ENCODE data around the gene MFNG. TPM values are rescaled to one million over a fixed set of nuclear protein-coding genes. Genes with fewer than 3 reads are reported as not detected.

The MFNG gene
- total and polyA plus RNA-seq, 2 donors: 6.7 to 24.8 TPM

DNA sequence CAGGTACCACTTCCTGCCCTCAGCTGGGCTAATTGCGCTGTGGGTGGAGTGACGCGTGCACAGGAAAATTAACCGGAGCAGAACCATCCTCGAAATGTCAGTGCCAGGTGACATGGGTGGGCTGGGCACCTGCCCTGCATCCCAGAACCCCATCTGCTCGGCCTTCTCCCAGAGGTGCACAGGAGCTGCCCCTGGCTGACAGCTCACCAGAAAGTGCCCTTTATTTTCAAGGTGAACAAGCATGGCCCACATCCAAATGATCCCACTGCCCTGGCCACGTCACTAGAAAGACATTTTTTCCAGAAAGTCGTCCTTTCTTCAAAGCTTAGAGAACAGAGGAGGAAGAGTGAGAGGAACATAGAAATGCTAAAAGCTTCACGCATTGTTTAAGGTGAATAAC is 54.8 kb downstream of the MFNG start:
- no peak overlapping the region for H3K27ac ChIP-seq (ENCODE audit: low read depth)
- H3K4me1 ChIP-seq (ENCODE audit: insufficient read depth): no peaks in the 10 kb centered on the region
- WGBS: 82% methylated on average over 9 of the region's 9 CpGs
- H3K36me3 ChIP-seq (ENCODE audit: insufficient read depth): no peaks in the 10 kb centered on the region
- DNase-seq (ENCODE audit: extremely low spot score): no peak
- H3K4me3 ChIP-seq (ENCODE audit: low read depth, low read length): no peak overlapping the region

GRCh38 chr22:37430941-37431340 is 55.2 kb downstream of the MFNG start:
- WGBS: 74% methylated on average over 6 of the region's 6 CpGs
- no peak for DNase-seq (ENCODE audit: extremely low spot score)
- Histone ChIP-seq H3K27ac (ENCODE audit: low read depth) (no peak overlapping the region), H3K36me3 (ENCODE audit: insufficient read depth) (no peaks in the 10 kb centered on the region), H3K4me3 (ENCODE audit: low read depth, low read length) (no peak overlapping the region), H3K4me1 (ENCODE audit: insufficient read depth) (no peaks in the 10 kb centered on the region)

DNA sequence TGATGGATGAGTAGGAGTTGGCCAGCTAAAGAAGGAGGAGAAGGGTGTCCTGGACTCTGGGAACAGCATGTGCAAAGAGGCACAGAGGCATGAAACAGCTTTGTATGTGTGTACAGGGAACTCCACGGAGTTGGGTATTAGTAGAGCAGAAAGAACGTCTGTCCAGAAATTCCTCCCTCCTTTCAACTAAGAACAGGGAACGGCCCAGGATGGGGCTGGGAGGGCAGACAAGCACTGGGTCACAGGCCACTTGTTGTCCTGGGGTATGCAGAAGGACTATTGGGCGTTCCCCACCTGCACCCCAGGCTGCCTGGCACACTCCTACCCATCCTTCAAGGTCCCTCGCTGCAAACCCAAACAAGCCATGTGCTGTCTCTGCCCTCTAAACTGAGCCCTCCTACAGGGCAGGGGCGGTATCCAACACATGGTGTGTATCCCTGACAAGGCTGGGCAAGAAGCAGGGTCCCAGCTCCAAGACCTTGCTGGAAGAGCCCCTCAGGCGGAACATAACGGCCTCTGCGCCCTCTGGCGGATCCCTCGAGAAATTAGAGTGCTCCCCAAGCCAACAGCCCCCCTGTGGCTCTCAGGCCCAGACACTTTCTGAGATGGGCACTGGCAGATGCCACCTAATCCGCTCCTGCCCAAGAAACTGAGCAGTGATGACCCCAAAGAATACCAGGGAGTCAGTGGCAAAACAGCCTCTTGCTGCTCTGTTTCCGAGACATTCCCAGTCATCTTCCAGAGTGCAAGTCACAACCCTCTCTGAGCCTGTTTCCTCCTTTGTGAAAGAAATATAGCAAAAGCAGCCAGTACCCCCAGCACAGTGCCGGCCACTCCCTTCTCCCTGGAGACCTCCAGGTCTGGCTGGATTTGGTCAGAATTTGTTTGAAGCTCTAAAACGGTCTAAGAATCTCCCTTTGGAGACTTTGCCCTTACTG is 57.3 kb downstream of the MFNG start:
- DNase-seq (ENCODE audit: extremely low spot score): no peak
- WGBS: 28% methylated on average over 15 of the region's 15 CpGs
- no peak overlapping the region for H3K27ac ChIP-seq (ENCODE audit: low read depth)
- H3K4me1 ChIP-seq (ENCODE audit: insufficient read depth): no peaks in the 10 kb centered on the region
- H3K4me3 ChIP-seq (ENCODE audit: low read depth, low read length): no peak overlapping the region
- no peaks in the 10 kb centered on the region for H3K36me3 ChIP-seq (ENCODE audit: insufficient read depth)

- no peak for DNase-seq (ENCODE audit: extremely low spot score)
- Histone ChIP-seq H3K27ac (ENCODE audit: low read depth) (no peak overlapping the region), H3K36me3 (ENCODE audit: insufficient read depth) (no peaks in the 10 kb centered on the region), H3K4me3 (ENCODE audit: low read depth, low read length) (peak overlapping the region; percentile 46), H3K4me1 (ENCODE audit: insufficient read depth) (no peaks in the 10 kb centered on the region)
- WGBS: 16% methylated on average over 59 of the region's 59 CpGs
These were observed 58.2 kb downstream of the MFNG start for GRCh38 chr22:37427711-37428635.

GRCh38 chr22:37427135-37427710 is 59.0 kb downstream of the MFNG start, which contains the start of gene ELFN2:
Gene ELFN2, minus strand, starts transcription at chr22:37427479. Its CDS starts 51,945 bp downstream, at chr22:37375534.
- WGBS: under 1% methylated on average over 69 of the region's 72 CpGs
- no peak for DNase-seq (ENCODE audit: extremely low spot score)
- H3K4me3 ChIP-seq (ENCODE audit: low read depth, low read length): peak within 1 kb of the TSS; percentile 46
- no peaks in the 10 kb centered on the region for H3K4me1 ChIP-seq (ENCODE audit: insufficient read depth)
- H3K36me3 ChIP-seq (ENCODE audit: insufficient read depth): no peaks in the 10 kb centered on the region
- no peak within 1 kb of the TSS for H3K27ac ChIP-seq (ENCODE audit: low read depth)

DNA sequence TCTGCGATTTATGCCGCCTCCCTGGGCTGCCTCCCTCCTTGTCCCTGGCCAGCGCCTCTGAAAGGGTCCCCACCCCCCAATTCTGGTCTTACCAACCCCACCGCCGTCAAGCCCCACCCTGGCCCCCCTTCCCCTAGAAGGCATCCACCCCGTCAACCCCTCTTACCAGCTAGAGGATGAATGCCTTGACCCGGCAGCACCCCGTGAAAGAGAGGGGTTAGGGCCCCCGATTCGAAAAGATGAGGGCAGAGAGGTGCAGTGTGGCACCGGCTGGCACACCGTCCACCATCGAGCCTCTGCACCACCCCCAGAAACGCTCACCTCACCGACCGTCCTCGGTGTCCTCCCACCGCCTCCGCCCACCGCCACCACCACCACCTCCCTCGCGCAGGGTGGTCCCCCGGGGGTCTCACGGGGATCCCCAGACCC is 59.5 kb downstream of the MFNG start:
- Histone ChIP-seq H3K27ac (ENCODE audit: low read depth) (no peak overlapping the region), H3K4me3 (ENCODE audit: low read depth, low read length) (peak overlapping the region; percentile 46), H3K4me1 (ENCODE audit: insufficient read depth) (no peaks in the 10 kb centered on the region), H3K36me3 (ENCODE audit: insufficient read depth) (no peaks in the 10 kb centered on the region)
- 2% methylated on average over 24 of the region's 24 CpGs for WGBS
- no peak for DNase-seq (ENCODE audit: extremely low spot score)

DNA sequence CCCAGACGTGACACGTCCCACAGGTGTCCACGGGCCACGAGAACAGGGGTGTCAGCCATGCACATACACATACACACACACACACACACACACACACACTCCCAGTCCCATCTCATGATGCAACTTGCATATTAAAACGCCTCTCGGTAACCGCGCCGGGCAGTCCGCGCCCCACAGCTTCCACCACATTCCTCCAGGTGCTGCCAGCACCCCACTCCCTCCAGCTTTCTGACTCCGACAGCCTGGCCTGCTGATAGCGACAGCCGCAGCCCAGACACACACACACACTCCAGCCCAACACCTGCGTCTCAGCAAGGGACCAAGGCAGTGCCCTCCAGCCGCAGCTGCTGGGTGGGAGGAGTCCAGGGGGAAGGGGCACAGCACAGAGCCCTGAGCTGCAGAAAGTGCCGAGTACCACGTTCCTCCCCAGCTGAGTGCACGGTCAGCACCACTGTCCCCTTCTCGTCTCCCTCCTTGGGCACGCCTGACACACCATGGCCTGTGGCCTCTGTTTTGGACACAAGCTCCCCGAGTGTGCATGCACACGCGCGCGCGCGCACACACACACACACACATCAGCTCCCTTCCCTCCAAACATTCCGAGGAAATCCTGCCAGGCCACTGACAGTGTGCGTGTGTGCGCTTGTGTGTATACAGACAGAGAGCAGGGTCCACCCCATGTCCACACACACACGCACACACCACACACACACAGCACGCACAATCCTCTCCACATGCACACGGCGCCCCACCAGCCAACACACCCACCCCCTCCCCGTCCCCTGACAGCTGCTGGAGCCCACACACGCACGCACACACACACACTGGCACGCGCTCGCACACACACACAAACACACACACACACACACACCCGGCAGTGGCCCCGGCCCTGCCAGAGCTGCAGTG is 60.1 kb downstream of the MFNG start:
- Histone ChIP-seq H3K36me3 (ENCODE audit: insufficient read depth) (no peaks in the 10 kb centered on the region), H3K4me3 (ENCODE audit: low read depth, low read length) (no peak overlapping the region), H3K4me1 (ENCODE audit: insufficient read depth) (no peaks in the 10 kb centered on the region), H3K27ac (ENCODE audit: low read depth) (no peak overlapping the region)
- DNase-seq (ENCODE audit: extremely low spot score): no peak
- WGBS: 17% methylated on average over 43 of the region's 43 CpGs

DNA sequence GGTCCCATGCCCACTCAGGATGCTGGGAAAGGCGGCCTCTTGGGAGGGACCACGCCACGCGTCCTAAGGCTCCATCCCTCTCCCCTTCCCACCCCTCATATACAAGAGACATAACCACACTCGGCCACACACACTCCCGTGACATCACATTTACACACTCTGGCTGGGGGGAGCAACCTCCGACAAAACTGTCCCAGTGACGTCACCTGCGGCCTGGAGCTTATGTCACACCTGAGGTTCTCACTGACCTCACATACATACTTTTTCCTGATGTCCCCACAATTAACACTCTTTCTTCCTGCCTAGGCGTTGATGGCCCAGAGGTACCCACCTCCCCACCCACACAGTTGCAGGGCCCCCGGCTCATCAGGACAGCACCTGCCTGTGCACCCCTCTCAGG is 60.8 kb downstream of the MFNG start:
- no peak overlapping the region for H3K4me3 ChIP-seq (ENCODE audit: low read depth, low read length)
- no peaks in the 10 kb centered on the region for H3K4me1 ChIP-seq (ENCODE audit: insufficient read depth)
- no peaks in the 10 kb centered on the region for H3K36me3 ChIP-seq (ENCODE audit: insufficient read depth)
- no peak for DNase-seq (ENCODE audit: extremely low spot score)
- H3K27ac ChIP-seq (ENCODE audit: low read depth): no peak overlapping the region
- WGBS: 81% methylated on average over 11 of the region's 11 CpGs

DNA sequence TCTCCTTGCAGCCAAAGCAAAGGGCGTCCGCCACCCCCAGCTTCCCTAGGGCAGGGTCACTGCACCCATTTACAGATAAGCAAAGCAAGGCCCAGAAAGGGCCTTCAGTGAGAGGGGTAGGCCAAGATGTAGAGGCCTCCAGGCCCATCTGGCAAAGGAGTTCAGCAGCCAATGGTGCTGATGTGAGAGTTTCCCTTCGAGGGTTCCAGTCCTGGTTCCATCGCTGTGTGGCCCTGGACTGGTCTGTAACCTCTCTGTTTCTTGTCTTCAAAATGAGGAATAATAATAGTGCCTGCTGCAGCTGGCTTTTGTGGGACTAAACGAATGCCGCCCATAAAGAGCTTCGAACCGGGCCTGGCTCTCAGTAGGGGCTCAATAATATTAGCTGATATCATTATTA is 62.9 kb downstream of the MFNG start:
- 92% methylated on average over 8 of the region's 8 CpGs for WGBS
- H3K4me3 ChIP-seq (ENCODE audit: low read depth, low read length): no peak overlapping the region
- H3K4me1 ChIP-seq (ENCODE audit: insufficient read depth): no peaks in the 10 kb centered on the region
- H3K27ac ChIP-seq (ENCODE audit: low read depth): no peak overlapping the region
- no peaks in the 10 kb centered on the region for H3K36me3 ChIP-seq (ENCODE audit: insufficient read depth)
- no peak for DNase-seq (ENCODE audit: extremely low spot score)

DNA sequence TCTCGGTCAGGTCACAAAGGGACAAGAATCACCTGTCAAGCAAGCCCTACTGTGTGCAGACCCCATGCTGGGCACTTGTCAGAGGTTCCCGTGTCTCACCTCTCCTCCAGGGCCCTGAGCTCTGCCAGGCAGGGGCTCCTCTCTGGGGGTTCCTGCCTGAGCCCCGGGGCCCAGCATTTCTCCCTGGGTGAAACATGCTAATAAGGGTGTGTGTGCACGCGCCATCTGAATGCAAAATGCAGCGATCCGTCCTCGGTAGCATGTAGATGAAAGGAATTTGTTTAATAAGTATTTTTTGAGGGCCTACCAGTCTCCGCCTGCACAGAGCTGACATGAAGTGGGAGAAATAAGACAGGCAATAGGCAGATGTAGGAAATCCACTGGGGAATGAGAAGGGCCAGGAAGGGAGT is 64.7 kb downstream of the MFNG start:
- DNase-seq (ENCODE audit: extremely low spot score): no peak
- H3K36me3 ChIP-seq (ENCODE audit: insufficient read depth): no peaks in the 10 kb centered on the region
- no peak overlapping the region for H3K27ac ChIP-seq (ENCODE audit: low read depth)
- no peaks in the 10 kb centered on the region for H3K4me1 ChIP-seq (ENCODE audit: insufficient read depth)
- WGBS: 76% methylated on average over 9 of the region's 9 CpGs
- H3K4me3 ChIP-seq (ENCODE audit: low read depth, low read length): no peak overlapping the region

GRCh38 chr22:37420686-37421467 is 65.3 kb downstream of the MFNG start:
- H3K4me3 ChIP-seq (ENCODE audit: low read depth, low read length): no peak overlapping the region
- WGBS: 37% methylated on average over 18 of the region's 18 CpGs
- no peaks in the 10 kb centered on the region for H3K36me3 ChIP-seq (ENCODE audit: insufficient read depth)
- H3K4me1 ChIP-seq (ENCODE audit: insufficient read depth): no peaks in the 10 kb centered on the region
- H3K27ac ChIP-seq (ENCODE audit: low read depth): no peak overlapping the region
- no peak for DNase-seq (ENCODE audit: extremely low spot score)

All from urinary bladder (tissue), 4 donors.